Small intestine (tissue), 7 donors: ENCODE results near the gene TDRKH. TPM values are rescaled to one million over a fixed set of nuclear protein-coding genes. Genes with fewer than 3 reads are reported as not detected.
"Not testable (repeated sequence)": the region's sequence is repeated elsewhere in the genome, so short reads cannot be mapped to it uniquely, and the experiment has no call there.

Source experiments
- DNase-seq, 2 donors: peaks; one replicate each; pipeline versions ENCODE4 v3.0.0 to v3.0.0-alpha.2; 2013
- FAIRE-seq: peaks from 2 replicates; lab custom pipeline; 2012; peaks lifted over from hg19 to GRCh38; lab: Jason Lieb, UNC
- H3K27ac ChIP-seq, 3 donors: one replicate each; pipeline ENCODE4 v1.5.1; 2013; ENCODE audit warnings: low read length in 2 of 3, mild to moderate bottlenecking in 2 of 3, control low read depth in 1 of 3, inconsistent platforms in 1 of 3, low read depth in 1 of 3, moderate library complexity in 1 of 3
- H3K27me3 ChIP-seq, 3 donors: one replicate each; pipeline ENCODE4 v1.6.1; 2013; ENCODE audit warnings: low read length in 3 of 3, inconsistent platforms in 1 of 3; ENCODE audit not compliant: control insufficient read depth in 3 of 3, insufficient read depth in 3 of 3
- H3K36me3 ChIP-seq, 3 donors: one replicate each; pipeline ENCODE4 v1.6.1; 2013; ENCODE audit warnings: low read length in 3 of 3, inconsistent platforms in 1 of 3, low read depth in 1 of 3, mild to moderate bottlenecking in 1 of 3, moderate library complexity in 1 of 3; ENCODE audit not compliant: control insufficient read depth in 3 of 3, insufficient read depth in 2 of 3
- H3K4me1 ChIP-seq, 3 donors: one replicate each; pipeline ENCODE4 v1.6.1; 2013; ENCODE audit warnings: low read length in 2 of 3, inconsistent platforms in 1 of 3, low read depth in 1 of 3, mild to moderate bottlenecking in 1 of 3, moderate library complexity in 1 of 3; ENCODE audit not compliant: control insufficient read depth in 3 of 3, insufficient read depth in 2 of 3
- H3K4me3 ChIP-seq, 3 donors: one replicate each; pipeline ENCODE4 v1.5.1; 2013; ENCODE audit warnings: low read length in 3 of 3, control low read depth in 1 of 3, inconsistent platforms in 1 of 3, low read depth in 1 of 3, mild to moderate bottlenecking in 1 of 3, moderate library complexity in 1 of 3
- H3K9me3 ChIP-seq, 2 donors: one replicate each; pipeline ENCODE4 v1.6.1; 2013; ENCODE audit warnings: low read depth in 1 of 2, low read length in 1 of 2; ENCODE audit not compliant: control insufficient read depth in 2 of 2, insufficient read depth in 1 of 2
- WGBS, 3 donors: extraction: QIAGEN DNeasy Blood & Tissue Kit; methylation state at CpG; one replicate each; pipeline ENCODE4 v1.1.7; 2013; 5-methylcytosine and 5-hydroxymethylcytosine counted together
- polyA plus RNA-seq, 4 donors: library from polyadenylated mRNA; stranded (reverse) in 3 of 4; unstranded in 1 of 4; fragments of 200-250 nt in 3 of 4; fragments of 120-200 nt in 1 of 4; gene quantifications; one replicate each; pipeline versions ENCODE4 v1.2.1 to v1.2.3, GENCODE V29; 2013
- donor health status: healthy with polysubstance abuse.
- donor health status: control.
- donor health status: control.
- donor health status: Bipolar disorder and iron deficiency.
- donor health status: healthy.

TDRKH gene
- polyA plus RNA-seq, 4 donors: 0.22 to 4.2 (median 2.4) TPM

GRCh38 chr1:151787689-151788088 lies 2.6 kb downstream of the TDRKH start:
- Histone ChIP-seq H3K9me3 (no peaks in the 10 kb centered on the region), H3K4me1 (peaks cover 0 to 4% (median 0%) of the 10 kb centered on the region in 3 donors), H3K27ac (no peak overlapping the region), H3K4me3 (no peak overlapping the region), H3K36me3 (no peaks in the 10 kb centered on the region), H3K27me3 (no peaks in the 10 kb centered on the region)
- FAIRE-seq (no peak), DNase-seq (no peak)
- 72 to 84% (median 73%) methylated on average over 3 of the region's 3 CpGs for WGBS, 3 donors

- FAIRE-seq: no peak
- Histone ChIP-seq H3K27me3 (no peaks in the 10 kb centered on the region), H3K9me3 (no peaks in the 10 kb centered on the region), H3K27ac (no peak overlapping the region), H3K36me3 (no peaks in the 10 kb centered on the region), H3K4me3 (no peak overlapping the region), H3K4me1 (no peaks in the 10 kb centered on the region)
- no peak for DNase-seq
- 69 to 97% (median 80%) methylated on average over 2 of the region's 2 CpGs for WGBS, 3 donors
These were observed 6.5 kb downstream of the TDRKH start for GRCh38 chr1:151783796-151784195.

- 90 to 94% (median 94%) methylated on average over 3 of the region's 3 CpGs for WGBS, 3 donors
These were observed 7.6 kb downstream of the TDRKH start for GRCh38 chr1:151782741-151783140.

GRCh38 chr1:151782026-151782425 lies 8.3 kb downstream of the TDRKH start:
- H3K4me1 ChIP-seq, H3K4me3 ChIP-seq, H3K27ac ChIP-seq, H3K36me3 ChIP-seq, H3K9me3 ChIP-seq, DNase-seq, H3K27me3 ChIP-seq, FAIRE-seq: not testable (repeated sequence)
- WGBS, 3 donors: 77 to 85% (median 85%) methylated on average over 5 of the region's 5 CpGs

More at GRCh38 chr1:151782741-151783140, 7.6 kb downstream of the TDRKH start:
- no peak for DNase-seq
- Histone ChIP-seq H3K4me1 (no peaks in the 10 kb centered on the region), H3K27ac (no peak overlapping the region), H3K27me3 (no peaks in the 10 kb centered on the region), H3K36me3 (no peaks in the 10 kb centered on the region), H3K9me3 (no peaks in the 10 kb centered on the region), H3K4me3 (no peak overlapping the region)
- no peak for FAIRE-seq

- H3K4me1 ChIP-seq, H3K27ac ChIP-seq, H3K27me3 ChIP-seq, H3K36me3 ChIP-seq, H3K4me3 ChIP-seq, H3K9me3 ChIP-seq, FAIRE-seq, DNase-seq: not testable (repeated sequence)
- 87 to 95% (median 93%) methylated on average over 5 of the region's 5 CpGs for WGBS, 3 donors
These were observed 9.6 kb downstream of the TDRKH start for GRCh38 chr1:151780736-151781135.

- no peak for FAIRE-seq
- H3K9me3 ChIP-seq: no peaks in the 10 kb centered on the region
- no peak overlapping the region for H3K27ac ChIP-seq
- no peaks in the 10 kb centered on the region for H3K27me3 ChIP-seq
- 84 to 92% (median 86%) methylated on average over 4 of the region's 4 CpGs for WGBS, 3 donors
- H3K4me1 ChIP-seq: no peaks in the 10 kb centered on the region
- peaks cover 0 to 2% (median 0%) of the 10 kb centered on the region in 3 donors for H3K36me3 ChIP-seq
- no peak for DNase-seq
- H3K4me3 ChIP-seq: no peak overlapping the region
These were observed 10.4 kb downstream of the TDRKH start for GRCh38 chr1:151779852-151780251.

- DNase-seq (no peak), FAIRE-seq (no peak)
- Histone ChIP-seq H3K27me3 (no peaks in the 10 kb centered on the region), H3K9me3 (no peaks in the 10 kb centered on the region), H3K36me3 (peaks cover 0 to 2% (median 0%) of the 10 kb centered on the region in 3 donors), H3K4me1 (no peaks in the 10 kb centered on the region), H3K4me3 (no peak overlapping the region), H3K27ac (no peak overlapping the region)
- WGBS, 3 donors: 72 to 97% (median 95%) methylated on average over 4 of the region's 4 CpGs
These were observed 13.0 kb downstream of the TDRKH start for GRCh38 chr1:151777317-151777716.

- Histone ChIP-seq H3K4me1 (no peaks in the 10 kb centered on the region), H3K9me3 (no peaks in the 10 kb centered on the region), H3K27ac (no peak overlapping the region), H3K27me3 (no peaks in the 10 kb centered on the region), H3K4me3 (no peak overlapping the region), H3K36me3 (peaks cover 0 to 2% (median 0%) of the 10 kb centered on the region in 3 donors)
- WGBS, 3 donors: 81 to 96% (median 87%) methylated on average over 3 of the region's 3 CpGs
- no peak for DNase-seq
- no peak for FAIRE-seq
These were observed 13.6 kb downstream of the TDRKH start for GRCh38 chr1:151776665-151777062.
